Ishikawa (cell line): Measurements from ENCODE around the gene STXBP3.

ENCODE experiments used
- CEBPB ChIP-seq: IDR thresholded peaks from 2 replicates; pipeline ENCODE4 v1.6.1; 2012
- EGR1 ChIP-seq: IDR thresholded peaks from 2 replicates; pipeline ENCODE4 v1.6.1; 2012
- EP300 ChIP-seq: IDR thresholded peaks from 2 replicates; pipeline ENCODE4 v1.6.1; 2012; ENCODE audit warnings: borderline replicate concordance
- MAX ChIP-seq: IDR thresholded peaks from 2 replicates; pipeline ENCODE4 v1.6.1; 2012
- RAD21 ChIP-seq: IDR thresholded peaks from 2 replicates; pipeline ENCODE4 v1.6.1; 2012; ENCODE audit warnings: low read depth
- TAF1 ChIP-seq: IDR thresholded peaks from 2 replicates; pipeline ENCODE4 v1.6.1; 2012; ENCODE audit warnings: low read depth, mild to moderate bottlenecking
- TCF12 ChIP-seq: IDR thresholded peaks from 2 replicates; pipeline ENCODE4 v1.6.1; 2012; ENCODE audit warnings: low read depth
- USF1 ChIP-seq: IDR thresholded peaks from 2 replicates; pipeline ENCODE4 v1.6.1; 2012
- YY1 ChIP-seq: IDR thresholded peaks from 2 replicates; pipeline ENCODE4 v1.6.1; 2012; ENCODE audit warnings: low read depth
- TF ChIP-seq, protein P1 (sequence below): IDR thresholded peaks from 2 replicates; pipeline ENCODE4 v1.6.1; 2012; ENCODE audit warnings: low read depth, mild to moderate bottlenecking

- TF ChIP-seq EGR1 (no peak), TAF1 (no peak), YY1 (no peak), RAD21 (no peak), TCF12 (no peak), EP300 (no peak), MAX (no peak), CEBPB (no peak), USF1 (no peak)
- TF ChIP-seq, protein P1, sequence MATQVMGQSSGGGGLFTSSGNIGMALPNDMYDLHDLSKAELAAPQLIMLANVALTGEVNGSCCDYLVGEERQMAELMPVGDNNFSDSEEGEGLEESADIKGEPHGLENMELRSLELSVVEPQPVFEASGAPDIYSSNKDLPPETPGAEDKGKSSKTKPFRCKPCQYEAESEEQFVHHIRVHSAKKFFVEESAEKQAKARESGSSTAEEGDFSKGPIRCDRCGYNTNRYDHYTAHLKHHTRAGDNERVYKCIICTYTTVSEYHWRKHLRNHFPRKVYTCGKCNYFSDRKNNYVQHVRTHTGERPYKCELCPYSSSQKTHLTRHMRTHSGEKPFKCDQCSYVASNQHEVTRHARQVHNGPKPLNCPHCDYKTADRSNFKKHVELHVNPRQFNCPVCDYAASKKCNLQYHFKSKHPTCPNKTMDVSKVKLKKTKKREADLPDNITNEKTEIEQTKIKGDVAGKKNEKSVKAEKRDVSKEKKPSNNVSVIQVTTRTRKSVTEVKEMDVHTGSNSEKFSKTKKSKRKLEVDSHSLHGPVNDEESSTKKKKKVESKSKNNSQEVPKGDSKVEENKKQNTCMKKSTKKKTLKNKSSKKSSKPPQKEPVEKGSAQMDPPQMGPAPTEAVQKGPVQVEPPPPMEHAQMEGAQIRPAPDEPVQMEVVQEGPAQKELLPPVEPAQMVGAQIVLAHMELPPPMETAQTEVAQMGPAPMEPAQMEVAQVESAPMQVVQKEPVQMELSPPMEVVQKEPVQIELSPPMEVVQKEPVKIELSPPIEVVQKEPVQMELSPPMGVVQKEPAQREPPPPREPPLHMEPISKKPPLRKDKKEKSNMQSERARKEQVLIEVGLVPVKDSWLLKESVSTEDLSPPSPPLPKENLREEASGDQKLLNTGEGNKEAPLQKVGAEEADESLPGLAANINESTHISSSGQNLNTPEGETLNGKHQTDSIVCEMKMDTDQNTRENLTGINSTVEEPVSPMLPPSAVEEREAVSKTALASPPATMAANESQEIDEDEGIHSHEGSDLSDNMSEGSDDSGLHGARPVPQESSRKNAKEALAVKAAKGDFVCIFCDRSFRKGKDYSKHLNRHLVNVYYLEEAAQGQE, result no peak
Measured at GRCh38 chr1:108715932-108716331, 30.5 kb upstream of the STXBP3 start.
